SHP77 (cell line): ENCODE data around the gene MXRA8.

Experiments
- DNase-seq, 2 experiments: peaks; one replicate each; lab custom pipeline; 2025; lab: John Stamatoyannopoulos, UW

MXRA8 gene

GRCh38 chr1:1334835-1335234, 23.5 kb downstream of the MXRA8 start:
- DNase-seq = no peak

DNA sequence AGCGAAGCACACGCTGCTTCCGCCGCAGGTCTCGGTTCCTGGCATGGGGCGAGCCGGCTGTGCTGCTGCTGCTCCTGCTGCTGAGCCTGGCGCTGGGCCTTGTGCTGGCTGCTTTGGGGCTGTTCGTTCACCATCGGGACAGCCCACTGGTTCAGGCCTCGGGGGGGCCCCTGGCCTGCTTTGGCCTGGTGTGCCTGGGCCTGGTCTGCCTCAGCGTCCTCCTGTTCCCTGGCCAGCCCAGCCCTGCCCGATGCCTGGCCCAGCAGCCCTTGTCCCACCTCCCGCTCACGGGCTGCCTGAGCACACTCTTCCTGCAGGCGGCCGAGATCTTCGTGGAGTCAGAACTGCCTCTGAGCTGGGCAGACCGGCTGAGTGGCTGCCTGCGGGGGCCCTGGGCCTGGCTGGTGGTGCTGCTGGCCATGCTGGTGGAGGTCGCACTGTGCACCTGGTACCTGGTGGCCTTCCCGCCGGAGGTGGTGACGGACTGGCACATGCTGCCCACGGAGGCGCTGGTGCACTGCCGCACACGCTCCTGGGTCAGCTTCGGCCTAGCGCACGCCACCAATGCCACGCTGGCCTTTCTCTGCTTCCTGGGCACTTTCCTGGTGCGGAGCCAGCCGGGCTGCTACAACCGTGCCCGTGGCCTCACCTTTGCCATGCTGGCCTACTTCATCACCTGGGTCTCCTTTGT, 24.7 kb downstream of the MXRA8 start:
- no peak for DNase-seq

GRCh38 chr1:1332774-1333480, 25.4 kb downstream of the MXRA8 start:
- no peak for DNase-seq

DNA sequence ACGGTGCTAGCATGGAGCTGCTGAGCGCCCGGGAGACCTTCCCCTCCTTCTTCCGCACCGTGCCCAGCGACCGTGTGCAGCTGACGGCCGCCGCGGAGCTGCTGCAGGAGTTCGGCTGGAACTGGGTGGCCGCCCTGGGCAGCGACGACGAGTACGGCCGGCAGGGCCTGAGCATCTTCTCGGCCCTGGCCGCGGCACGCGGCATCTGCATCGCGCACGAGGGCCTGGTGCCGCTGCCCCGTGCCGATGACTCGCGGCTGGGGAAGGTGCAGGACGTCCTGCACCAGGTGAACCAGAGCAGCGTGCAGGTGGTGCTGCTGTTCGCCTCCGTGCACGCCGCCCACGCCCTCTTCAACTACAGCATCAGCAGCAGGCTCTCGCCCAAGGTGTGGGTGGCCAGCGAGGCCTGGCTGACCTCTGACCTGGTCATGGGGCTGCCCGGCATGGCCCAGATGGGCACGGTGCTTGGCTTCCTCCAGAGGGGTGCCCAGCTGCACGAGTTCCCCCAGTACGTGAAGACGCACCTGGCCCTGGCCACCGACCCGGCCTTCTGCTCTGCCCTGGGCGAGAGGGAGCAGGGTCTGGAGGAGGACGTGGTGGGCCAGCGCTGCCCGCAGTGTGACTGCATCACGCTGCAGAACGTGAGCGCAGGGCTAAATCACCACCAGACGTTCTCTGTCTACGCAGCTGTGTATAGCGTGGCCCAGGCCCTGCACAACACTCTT, 26.2 kb downstream of the MXRA8 start:
- no peak for DNase-seq

- peak in 1 of 2 experiments; percentile 34 for DNase-seq
These were observed 27.0 kb downstream of the MXRA8 start, which contains the start of gene TAS1R3 for GRCh38 chr1:1331068-1331965. Gene TAS1R3 (plus strand): TSS chr1:1331280. CDS start chr1:1331346, 66 bp downstream.

GRCh38 chr1:1330366-1331067, 27.8 kb downstream of the MXRA8 start:
- peak in 1 of 2 experiments; percentile 45 for DNase-seq

DNA sequence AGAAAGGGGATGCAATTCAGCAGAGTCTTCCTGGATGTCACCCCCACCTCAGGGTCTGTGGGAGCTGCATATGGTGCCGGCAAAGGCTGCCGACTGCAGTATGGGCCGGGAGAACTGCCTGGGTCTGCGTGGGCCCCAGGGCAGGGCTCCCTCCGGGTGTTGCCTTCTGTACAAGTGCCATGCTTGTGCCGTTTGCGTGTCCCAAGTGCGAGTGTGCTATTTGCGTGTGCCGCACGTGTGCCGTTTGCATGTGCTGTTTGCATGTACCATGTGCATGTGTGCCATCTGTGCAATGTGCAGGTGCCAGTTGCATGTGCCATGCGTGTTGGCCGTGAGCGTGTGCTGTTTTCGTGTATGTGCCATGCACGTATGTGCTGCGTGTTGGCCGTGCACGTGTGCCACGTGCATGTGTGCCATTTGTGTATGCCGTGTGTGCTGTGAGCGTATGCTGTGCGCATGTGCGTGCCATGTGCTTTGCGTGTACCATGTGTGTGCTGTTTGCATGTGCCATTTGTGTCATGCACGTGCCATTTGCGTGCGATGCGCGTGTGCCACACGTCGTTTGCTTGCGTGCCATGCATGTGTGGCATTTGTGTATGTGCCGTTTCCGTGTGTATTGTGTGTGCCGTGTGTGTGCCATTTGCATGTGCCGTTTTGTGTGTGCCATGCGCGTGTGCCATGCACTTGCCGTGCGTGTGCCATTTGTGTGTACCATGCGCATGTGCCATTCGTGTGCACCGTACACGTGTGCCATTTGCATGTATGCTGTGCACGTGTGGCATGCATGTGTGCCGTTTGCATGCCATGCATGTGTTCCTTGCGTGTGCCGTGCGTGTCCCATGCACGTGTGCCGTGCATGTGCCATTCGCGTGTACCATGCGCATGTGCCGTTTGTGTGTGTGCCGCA, 28.8 kb downstream of the MXRA8 start:
- DNase-seq = no peak

- no peak for DNase-seq
These were observed 30.1 kb downstream of the MXRA8 start for GRCh38 chr1:1328254-1328653.

DNA sequence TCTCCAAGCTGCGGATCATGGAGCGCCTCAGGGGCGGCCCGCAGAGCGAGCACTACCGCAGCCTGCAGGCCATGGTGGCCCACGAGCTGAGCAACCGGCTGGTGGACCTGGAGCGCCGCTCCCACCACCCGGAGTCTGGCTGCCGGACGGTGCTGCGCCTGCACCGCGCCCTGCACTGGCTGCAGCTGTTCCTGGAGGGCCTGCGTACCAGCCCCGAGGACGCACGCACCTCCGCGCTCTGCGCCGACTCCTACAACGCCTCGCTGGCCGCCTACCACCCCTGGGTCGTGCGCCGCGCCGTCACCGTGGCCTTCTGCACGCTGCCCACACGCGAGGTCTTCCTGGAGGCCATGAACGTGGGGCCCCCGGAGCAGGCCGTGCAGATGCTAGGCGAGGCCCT, 31.1 kb downstream of the MXRA8 start:
- DNase-seq = no peak

DNA sequence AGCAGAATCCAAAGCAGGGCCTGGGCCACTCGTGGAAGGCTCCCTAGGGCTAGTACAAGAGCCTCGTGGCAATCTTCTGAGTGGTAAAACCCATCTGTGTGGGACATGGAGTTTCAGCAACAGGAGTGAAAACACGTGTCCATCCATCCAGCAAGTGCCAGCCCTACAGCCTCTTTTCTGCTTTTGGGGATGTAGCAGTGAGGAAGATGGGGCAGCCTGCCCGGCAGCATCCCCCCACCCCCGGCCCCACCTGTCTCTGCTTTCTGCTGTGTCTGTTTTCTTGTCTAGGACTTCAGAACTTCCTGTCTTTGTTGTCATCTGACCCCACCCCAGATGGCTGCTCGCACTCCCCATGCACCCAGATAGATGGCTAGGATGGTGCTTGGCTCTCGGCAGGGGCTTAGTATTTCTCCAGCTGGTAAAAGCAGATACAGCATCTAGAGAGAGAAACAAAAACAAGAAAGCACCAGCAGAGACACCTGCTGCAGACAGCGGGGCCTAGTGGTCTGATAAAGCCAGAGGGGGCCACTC, 32.2 kb downstream of the MXRA8 start:
- no peak for DNase-seq

DNA sequence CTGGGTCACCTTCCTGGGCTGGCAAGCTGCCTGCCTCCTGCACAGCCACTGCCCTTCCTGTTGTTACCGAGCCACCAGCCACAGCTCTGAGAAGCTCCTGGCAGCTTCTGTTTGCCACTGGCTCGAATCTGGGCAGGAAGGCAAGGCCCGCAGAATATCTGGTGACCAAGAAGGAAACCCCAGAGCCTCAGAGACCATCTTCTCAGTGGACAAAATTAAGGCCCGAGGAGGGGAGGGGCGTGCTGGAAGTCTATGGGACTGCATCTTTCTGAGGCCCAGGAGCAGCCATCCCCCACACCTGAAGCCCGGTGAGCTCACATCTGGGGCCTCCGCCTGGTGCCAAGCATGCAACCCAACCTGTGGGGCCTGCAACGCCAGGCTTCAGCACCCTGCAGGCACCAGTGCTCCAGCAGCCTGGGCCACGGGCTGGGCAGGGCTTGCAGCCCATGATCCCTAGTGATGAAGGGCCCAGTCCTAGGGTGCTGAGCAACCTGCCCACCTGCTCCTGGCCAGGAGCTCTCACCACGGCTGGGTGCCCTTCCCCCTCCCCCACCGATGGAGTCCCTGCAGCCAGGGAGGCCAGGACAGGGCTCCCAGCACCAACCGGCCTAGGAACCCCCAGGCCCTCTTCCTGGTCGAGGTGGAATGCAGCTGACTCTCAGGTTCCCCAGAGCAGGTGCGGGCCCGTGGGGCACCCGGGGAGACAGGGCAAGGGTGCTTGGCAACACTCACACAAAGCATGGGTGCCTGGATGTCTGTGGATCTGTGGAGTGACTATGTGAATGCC, 32.9 kb downstream of the MXRA8 start:
- DNase-seq = no peak

- peak; percentile 79 to 85 for DNase-seq
These were observed 33.6 kb downstream of the MXRA8 start, which contains the start of the genes CPTP and INTS11 for GRCh38 chr1:1324524-1325287. Gene CPTP (plus strand): TSS chr1:1324802. CDS start chr1:1326911, 2,109 bp downstream. Gene INTS11 (minus strand): TSS chr1:1324660. CDS start chr1:1324608, 52 bp downstream.

- DNase-seq = no peak
These were observed 34.3 kb downstream of the MXRA8 start for GRCh38 chr1:1324084-1324523.

DNA sequence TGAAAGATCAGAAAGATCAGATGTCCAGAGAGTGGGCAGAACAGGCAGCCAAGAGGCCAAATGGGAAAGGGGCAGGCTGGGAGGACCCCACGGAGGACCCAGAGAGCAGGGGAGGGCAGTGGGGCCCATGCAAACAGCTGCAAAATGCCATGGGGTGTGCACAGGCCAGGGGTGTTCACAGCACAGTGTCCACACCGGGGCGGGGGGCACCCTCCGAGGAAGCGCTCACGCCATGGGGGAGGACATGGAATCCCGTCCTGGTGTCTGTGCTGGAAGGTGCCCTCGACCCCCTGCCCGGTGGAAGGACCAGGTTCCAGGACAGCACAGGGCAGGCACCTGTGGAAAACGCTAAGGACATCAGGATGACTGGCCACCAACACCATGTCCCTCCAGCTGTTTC, 35.4 kb downstream of the MXRA8 start:
- DNase-seq = no peak

- no peak for DNase-seq
These were observed 35.9 kb downstream of the MXRA8 start for GRCh38 chr1:1322418-1322817.

DNA sequence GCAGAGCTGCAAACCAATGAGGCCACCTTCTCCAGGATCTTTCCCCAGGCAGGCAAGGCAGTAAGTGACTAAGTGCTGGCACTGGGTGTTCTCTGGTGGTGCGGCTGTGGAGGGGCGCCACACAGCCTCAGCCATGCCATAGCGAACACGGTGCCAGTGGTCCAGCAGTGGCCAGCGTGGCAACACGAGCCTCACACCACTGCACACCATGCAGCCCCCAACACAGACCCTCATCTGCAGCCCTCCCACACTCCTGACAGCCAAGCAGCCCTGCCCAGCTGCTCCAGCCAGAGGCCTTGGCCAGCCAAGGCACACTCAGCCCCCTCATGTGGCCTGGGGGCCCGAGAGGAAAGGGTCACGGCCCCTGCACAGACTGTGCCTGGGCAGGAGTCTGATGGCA, 36.9 kb downstream of the MXRA8 start:
- no peak for DNase-seq

DNA sequence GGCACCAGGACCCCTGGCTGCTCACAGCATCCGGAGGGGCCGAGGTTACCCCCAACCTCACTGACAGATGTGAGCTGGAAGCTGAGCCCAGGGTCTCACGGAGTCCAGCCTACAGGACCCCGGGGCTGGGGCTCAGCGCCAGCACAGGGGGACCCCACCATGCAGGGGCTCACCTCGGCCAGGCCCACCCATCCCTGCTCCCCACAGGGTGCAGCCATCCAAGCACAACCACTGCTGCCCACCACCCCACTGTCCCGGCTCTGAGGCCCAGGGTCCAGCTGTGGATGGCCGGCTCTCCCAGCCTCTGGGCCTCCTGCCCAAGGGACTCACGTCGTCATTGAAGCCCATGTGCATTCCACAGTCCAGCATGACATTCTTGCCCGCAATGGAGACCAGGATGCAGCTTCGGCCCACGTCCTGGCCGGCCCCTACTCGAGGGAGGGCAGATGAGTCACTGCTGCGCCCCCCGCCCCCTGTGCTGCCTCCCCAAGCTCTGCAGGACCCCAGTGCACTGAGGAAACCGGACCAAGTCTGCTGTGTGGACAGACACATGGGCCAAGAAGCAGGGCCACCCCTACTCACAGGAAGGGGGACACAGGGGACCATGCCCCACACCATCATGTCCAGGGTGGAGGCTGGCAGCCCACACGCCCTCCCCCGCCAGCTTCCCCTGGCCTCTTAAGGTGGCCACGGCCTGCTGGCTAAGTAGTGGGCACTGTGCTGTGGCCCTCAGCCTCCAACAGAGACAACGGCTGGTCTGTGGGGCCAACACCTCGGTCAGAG, 37.5 kb downstream of the MXRA8 start:
- no peak for DNase-seq
